ENCODE results near the gene PLB1.

GRCh38 chr2:28512607-28512965 is 16.7 kb downstream of the PLB1 start:
- TF ChIP-seq, protein P1, sequence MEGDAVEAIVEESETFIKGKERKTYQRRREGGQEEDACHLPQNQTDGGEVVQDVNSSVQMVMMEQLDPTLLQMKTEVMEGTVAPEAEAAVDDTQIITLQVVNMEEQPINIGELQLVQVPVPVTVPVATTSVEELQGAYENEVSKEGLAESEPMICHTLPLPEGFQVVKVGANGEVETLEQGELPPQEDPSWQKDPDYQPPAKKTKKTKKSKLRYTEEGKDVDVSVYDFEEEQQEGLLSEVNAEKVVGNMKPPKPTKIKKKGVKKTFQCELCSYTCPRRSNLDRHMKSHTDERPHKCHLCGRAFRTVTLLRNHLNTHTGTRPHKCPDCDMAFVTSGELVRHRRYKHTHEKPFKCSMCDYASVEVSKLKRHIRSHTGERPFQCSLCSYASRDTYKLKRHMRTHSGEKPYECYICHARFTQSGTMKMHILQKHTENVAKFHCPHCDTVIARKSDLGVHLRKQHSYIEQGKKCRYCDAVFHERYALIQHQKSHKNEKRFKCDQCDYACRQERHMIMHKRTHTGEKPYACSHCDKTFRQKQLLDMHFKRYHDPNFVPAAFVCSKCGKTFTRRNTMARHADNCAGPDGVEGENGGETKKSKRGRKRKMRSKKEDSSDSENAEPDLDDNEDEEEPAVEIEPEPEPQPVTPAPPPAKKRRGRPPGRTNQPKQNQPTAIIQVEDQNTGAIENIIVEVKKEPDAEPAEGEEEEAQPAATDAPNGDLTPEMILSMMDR (IDR thresholded peaks at IDR 0.05; ENCODE audit: low read length): no peak
- TF ChIP-seq EZH2 (optimal IDR thresholded peaks at IDR 0.05; ENCODE audit: low read depth, low read length): no peak
- TF ChIP-seq EZH2phosphoT487 (IDR thresholded peaks at IDR 0.05; ENCODE audit: low read length): no peak

All from MM.1S (cell line).